AG09309 (cell line): Measurements from ENCODE around the gene HSPA14.

Experiments
- DNase-seq: peaks from one replicate; pipeline ENCODE4 v3.0.0-alpha.2; 2010; ENCODE audit warnings: low read depth
- H3K4me3 ChIP-seq: 2 replicates; pipeline ENCODE4 v1.5.1; 2011; ENCODE audit warnings: mild to moderate bottlenecking, low read depth, low read length, moderate library complexity; ENCODE audit not compliant: control insufficient read depth
- CTCF ChIP-seq: IDR thresholded peaks from 2 replicates; pipeline ENCODE4 v1.5.1; 2011; ENCODE audit warnings: mild to moderate bottlenecking, low read depth, low read length, inconsistent platforms; ENCODE audit not compliant: insufficient read depth, control insufficient read depth; ENCODE audit errors: missing control alignments

HSPA14 gene

DNA sequence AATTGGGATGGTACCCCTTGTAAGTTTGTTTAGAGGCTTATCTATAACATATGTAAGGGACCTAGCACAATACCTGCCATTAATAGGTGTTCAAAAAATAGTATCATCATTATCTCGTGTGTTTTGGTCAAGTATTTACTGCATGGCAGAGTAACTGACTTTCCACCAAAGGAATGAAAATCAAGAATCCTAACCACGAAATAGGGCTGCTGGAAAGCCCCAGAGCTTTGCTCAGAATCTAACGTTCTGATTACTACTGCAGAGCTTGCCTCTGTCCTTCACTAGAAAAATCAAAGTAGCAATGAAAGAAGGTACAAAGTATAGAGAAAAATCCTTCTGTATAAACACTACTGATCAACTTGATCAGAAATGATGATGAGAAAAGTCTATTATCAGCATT, 80.9 kb downstream of the HSPA14 start:
- TF ChIP-seq CTCF, result no peak
- no peak overlapping the region for H3K4me3 ChIP-seq
- DNase-seq, result no peak
